ENCODE measurements around the gene SPAG9. TPM values are rescaled to one million over a fixed set of nuclear protein-coding genes. Genes with fewer than 3 reads are reported as not detected.
A peak's percentile ranks its signal among the peaks of the same experiment; 100 is the strongest.

SPAG9 gene
- total and polyA plus RNA-seq, 2 experiments from 2014 or later: 13.7 to 45.0 TPM

DNA sequence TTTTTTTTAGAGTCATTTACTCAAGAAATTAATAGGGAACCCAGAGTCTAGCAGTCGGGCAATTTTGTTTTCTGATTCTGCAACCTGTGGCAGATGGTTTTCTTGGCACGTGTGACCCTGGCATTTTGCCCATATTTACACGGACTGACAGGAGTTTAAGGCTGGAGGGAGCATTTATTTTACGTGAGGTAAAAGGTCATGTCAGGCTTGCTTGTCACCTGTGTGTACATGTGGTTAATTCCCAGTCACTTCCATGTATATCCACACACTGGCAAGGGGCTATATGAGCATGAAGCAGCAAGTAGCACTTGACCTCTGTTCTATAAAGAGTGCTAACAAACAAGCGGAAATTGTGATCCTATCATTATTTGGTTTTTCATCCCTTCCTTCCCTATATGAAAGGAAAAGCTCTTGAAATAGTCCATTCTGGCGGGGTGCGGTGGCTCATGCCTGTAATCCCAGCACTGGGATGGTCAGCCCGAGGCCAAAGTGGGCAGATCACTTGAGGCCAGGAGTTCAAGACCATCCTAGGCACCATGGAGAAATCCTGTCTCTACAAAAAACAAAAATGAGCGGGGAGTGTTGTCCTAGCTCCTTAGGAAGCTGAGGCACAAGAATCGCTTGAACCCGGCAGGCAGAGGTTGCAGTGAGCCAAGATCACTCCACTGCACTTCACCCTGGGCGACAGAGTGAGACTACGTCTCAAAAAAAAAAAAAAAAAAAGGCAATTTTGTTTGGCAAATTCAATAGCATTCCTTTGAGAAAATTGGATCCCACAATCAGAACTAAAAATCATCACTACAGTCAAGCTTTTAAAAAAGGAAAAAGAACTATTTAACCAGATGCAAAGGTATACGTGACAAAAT lies 2.1 kb downstream of the SPAG9 start:
- H3K4me3 Mint-ChIP-seq: peak overlapping the region; percentile 95
- Histone ChIP-seq H4K20me1 (replicated peaks; ENCODE audit: insufficient read depth) (peaks cover 21% of the 10 kb centered on the region), H3K36me3 (ENCODE audit: insufficient read depth) (no peaks in the 10 kb centered on the region), H2AFZ (no peak overlapping the region), H3K4me1 (ENCODE audit: insufficient read depth) (peaks cover 20% of the 10 kb centered on the region), H3F3A (replicated peaks; ENCODE audit: low read depth) (no peaks in the 10 kb centered on the region; the same call in 1 of the 2 replicates), H3K27ac (ENCODE audit: low read depth) (no peak overlapping the region), H3K9me2 (ENCODE audit: insufficient read depth) (no peaks in the 10 kb centered on the region), H3K4me2 (peak overlapping the region; percentile 72), H3K4me3 (peak overlapping the region; percentile 99), H3K27me3 (ENCODE audit: insufficient read depth) (no peaks in the 10 kb centered on the region), H3K79me2 (replicated peaks; ENCODE audit: insufficient read depth) (peaks cover 62% of the 10 kb centered on the region)
- peaks cover 20% of the 10 kb centered on the region for H3K4me1 Mint-ChIP-seq
- H3K36me3 Mint-ChIP-seq (ENCODE audit: low read depth): no peaks in the 10 kb centered on the region
- no peak overlapping the region for H3K27ac Mint-ChIP-seq
- H3K9me3 Mint-ChIP-seq: no peaks in the 10 kb centered on the region
- peaks cover 1% of the 10 kb centered on the region for H3K27me3 Mint-ChIP-seq (ENCODE audit: insufficient read depth, low read depth, poor library complexity)
- DNase-seq (ENCODE audit: low spot score): no peak
- no peak for ATAC-seq
- TF ChIP-seq, protein P1, sequence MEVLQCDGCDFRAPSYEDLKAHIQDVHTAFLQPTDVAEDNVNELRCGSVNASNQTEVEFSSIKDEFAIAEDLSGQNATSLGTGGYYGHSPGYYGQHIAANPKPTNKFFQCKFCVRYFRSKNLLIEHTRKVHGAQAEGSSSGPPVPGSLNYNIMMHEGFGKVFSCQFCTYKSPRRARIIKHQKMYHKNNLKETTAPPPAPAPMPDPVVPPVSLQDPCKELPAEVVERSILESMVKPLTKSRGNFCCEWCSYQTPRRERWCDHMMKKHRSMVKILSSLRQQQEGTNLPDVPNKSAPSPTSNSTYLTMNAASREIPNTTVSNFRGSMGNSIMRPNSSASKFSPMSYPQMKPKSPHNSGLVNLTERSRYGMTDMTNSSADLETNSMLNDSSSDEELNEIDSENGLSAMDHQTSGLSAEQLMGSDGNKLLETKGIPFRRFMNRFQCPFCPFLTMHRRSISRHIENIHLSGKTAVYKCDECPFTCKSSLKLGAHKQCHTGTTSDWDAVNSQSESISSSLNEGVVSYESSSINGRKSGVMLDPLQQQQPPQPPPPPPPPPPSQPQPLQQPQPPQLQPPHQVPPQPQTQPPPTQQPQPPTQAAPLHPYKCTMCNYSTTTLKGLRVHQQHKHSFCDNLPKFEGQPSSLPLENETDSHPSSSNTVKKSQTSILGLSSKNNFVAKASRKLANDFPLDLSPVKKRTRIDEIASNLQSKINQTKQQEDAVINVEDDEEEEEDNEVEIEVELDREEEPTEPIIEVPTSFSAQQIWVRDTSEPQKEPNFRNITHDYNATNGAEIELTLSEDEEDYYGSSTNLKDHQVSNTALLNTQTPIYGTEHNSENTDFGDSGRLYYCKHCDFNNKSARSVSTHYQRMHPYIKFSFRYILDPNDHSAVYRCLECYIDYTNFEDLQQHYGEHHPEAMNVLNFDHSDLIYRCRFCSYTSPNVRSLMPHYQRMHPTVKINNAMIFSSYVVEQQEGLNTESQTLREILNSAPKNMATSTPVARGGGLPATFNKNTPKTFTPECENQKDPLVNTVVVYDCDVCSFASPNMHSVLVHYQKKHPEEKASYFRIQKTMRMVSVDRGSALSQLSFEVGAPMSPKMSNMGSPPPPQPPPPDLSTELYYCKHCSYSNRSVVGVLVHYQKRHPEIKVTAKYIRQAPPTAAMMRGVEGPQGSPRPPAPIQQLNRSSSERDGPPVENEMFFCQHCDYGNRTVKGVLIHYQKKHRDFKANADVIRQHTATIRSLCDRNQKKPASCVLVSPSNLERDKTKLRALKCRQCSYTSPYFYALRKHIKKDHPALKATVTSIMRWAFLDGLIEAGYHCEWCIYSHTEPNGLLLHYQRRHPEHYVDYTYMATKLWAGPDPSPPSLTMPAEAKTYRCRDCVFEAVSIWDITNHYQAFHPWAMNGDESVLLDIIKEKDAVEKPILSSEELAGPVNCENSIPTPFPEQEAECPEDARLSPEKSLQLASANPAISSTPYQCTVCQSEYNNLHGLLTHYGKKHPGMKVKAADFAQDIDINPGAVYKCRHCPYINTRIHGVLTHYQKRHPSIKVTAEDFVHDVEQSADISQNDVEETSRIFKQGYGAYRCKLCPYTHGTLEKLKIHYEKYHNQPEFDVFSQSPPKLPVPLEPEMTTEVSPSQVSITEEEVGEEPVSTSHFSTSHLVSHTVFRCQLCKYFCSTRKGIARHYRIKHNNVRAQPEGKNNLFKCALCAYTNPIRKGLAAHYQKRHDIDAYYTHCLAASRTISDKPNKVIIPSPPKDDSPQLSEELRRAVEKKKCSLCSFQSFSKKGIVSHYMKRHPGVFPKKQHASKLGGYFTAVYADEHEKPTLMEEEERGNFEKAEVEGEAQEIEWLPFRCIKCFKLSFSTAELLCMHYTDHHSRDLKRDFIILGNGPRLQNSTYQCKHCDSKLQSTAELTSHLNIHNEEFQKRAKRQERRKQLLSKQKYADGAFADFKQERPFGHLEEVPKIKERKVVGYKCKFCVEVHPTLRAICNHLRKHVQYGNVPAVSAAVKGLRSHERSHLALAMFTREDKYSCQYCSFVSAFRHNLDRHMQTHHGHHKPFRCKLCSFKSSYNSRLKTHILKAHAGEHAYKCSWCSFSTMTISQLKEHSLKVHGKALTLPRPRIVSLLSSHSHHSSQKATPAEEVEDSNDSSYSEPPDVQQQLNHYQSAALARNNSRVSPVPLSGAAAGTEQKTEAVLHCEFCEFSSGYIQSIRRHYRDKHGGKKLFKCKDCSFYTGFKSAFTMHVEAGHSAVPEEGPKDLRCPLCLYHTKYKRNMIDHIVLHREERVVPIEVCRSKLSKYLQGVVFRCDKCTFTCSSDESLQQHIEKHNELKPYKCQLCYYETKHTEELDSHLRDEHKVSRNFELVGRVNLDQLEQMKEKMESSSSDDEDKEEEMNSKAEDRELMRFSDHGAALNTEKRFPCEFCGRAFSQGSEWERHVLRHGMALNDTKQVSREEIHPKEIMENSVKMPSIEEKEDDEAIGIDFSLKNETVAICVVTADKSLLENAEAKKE (CRISPR knock-in tag; IDR thresholded peaks at IDR 0.05): no peak
- TF ChIP-seq, protein P2, sequence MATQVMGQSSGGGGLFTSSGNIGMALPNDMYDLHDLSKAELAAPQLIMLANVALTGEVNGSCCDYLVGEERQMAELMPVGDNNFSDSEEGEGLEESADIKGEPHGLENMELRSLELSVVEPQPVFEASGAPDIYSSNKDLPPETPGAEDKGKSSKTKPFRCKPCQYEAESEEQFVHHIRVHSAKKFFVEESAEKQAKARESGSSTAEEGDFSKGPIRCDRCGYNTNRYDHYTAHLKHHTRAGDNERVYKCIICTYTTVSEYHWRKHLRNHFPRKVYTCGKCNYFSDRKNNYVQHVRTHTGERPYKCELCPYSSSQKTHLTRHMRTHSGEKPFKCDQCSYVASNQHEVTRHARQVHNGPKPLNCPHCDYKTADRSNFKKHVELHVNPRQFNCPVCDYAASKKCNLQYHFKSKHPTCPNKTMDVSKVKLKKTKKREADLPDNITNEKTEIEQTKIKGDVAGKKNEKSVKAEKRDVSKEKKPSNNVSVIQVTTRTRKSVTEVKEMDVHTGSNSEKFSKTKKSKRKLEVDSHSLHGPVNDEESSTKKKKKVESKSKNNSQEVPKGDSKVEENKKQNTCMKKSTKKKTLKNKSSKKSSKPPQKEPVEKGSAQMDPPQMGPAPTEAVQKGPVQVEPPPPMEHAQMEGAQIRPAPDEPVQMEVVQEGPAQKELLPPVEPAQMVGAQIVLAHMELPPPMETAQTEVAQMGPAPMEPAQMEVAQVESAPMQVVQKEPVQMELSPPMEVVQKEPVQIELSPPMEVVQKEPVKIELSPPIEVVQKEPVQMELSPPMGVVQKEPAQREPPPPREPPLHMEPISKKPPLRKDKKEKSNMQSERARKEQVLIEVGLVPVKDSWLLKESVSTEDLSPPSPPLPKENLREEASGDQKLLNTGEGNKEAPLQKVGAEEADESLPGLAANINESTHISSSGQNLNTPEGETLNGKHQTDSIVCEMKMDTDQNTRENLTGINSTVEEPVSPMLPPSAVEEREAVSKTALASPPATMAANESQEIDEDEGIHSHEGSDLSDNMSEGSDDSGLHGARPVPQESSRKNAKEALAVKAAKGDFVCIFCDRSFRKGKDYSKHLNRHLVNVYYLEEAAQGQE (IDR thresholded peaks at IDR 0.05; ENCODE audit: unreplicated experiment): no peak
- no peak for TF ChIP-seq EZH2phosphoT487 (IDR thresholded peaks at IDR 0.05; ENCODE audit: unreplicated experiment)
